NK-92 (cell line): ENCODE data around the gene PNRC1.
"Not testable (repeated sequence)": the region's sequence is repeated elsewhere in the genome, so short reads cannot be mapped to it uniquely, and the experiment has no call there.

ENCODE experiments used
- DNase-seq: peaks from one replicate; lab custom pipeline; 2025; ENCODE audit not compliant: unreplicated experiment; lab: John Stamatoyannopoulos, UW

PNRC1 gene

DNA sequence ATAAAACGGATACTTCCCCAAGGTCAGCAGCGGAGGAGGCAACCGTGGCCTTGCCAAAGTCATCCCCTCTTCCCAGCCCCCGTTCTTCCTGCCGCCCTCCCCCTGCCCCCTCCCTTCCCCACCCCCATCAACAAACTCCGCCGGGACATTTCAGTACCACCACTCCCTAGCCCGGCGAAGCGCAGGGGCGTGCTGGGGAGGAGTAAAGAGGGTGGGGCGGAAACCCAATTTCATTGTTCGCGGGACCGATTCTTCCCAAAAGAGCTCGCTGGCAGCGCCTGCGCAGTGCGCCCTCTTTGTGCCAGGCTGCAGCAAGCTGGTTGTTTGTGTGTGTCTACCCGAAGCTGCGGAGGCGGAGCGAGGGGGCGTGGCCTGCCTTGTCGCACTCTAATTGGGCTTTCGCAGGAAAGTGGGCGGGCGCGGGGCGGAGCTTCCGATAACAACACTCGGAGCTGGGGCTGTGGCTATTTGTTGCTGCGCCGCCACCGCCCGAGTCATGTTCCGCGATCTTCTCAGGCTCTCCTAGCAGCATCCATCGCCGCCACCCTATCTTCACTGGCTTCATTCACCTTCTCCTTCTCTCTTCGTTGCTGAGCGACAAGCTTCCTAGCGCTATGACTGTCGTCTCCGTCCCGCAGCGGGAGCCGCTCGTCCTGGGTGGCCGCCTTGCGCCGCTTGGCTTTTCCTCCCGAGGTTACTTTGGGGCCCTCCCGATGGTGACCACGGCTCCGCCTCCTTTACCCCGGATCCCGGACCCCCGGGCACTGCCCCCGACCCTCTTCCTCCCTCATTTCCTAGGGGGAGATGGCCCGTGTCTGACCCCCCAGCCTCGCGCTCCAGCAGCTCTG lies at the start of gene PNRC1:
Gene PNRC1, plus strand, starts transcription at position 471 of the 848 bp plus-strand sequence. Its CDS starts 144 bp downstream, at position 615.
- DNase-seq, result peak; percentile 98

DNA sequence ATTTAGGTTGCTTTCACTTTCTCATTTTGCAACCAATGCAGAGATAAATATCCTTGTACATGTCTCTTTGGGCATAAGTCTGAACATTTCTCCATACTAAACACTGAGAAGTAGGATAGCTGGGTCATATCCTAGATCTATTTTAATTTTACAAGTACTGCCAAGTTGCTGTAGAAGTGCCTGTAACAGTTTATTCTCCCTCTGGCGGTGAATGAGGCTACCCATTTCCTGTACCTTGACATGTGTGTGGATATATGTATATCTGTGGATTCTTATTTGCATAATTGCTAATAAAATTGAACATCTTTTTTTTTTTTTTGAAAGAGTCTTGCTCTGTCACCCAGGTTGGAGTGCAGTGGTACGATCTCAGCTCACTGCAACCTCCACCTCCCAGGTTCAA lies 48.0 kb upstream of the PNRC1 start:
- DNase-seq, result no peak

DNA sequence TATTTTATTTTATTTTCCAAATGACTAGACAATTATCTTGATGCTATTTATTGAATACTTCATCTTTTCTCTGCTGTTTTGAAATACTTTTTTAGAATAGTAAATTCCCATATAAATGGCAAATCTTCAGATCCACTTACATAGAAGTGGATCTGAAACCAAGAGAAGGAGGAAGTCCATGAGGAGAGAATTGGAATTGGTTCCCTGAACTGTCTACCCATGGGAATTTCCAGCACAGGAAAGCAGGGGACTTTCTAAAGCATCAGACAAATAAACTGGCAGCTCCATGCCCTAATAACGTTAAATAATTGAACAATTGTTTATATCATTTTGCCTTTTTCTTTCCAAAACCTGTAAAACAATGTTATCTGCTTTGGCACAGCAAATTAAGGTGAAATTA lies 47.1 kb upstream of the PNRC1 start:
- no peak for DNase-seq

- not testable (repeated sequence) for DNase-seq
These were observed 46.4 kb upstream of the PNRC1 start for GRCh38 chr6:89034116-89034515.

DNA sequence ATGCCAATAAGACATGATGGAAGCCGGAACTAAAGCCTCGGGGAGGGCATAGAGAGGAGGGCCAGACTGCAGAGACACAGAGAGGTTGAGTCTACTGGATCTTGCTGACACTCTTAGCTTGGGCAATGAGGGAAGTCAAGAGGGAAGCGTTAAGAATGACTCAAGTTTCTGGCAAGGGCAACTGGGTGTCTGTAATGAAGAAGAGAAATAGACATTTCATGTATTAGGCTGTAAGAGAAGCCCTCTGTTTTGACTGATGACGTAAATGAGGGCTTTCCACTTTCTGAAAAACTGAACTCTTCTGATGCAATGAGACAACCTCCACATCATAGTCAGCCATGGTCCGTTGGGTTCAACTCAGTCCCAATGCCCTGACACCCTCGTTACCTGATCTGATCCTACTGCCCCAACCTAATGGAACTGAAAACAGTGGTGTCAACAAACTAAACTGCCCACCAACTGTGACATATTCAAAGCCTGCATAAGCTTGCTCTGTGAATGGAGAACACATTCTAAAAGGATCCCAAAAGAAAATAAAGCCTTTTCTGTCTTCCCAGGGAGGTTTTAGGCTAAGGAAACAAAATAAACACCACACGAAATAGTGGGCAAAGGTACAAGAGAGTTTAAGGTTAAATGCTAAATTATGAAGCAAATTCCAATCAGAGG lies 45.8 kb upstream of the PNRC1 start:
- DNase-seq, result no peak

DNA sequence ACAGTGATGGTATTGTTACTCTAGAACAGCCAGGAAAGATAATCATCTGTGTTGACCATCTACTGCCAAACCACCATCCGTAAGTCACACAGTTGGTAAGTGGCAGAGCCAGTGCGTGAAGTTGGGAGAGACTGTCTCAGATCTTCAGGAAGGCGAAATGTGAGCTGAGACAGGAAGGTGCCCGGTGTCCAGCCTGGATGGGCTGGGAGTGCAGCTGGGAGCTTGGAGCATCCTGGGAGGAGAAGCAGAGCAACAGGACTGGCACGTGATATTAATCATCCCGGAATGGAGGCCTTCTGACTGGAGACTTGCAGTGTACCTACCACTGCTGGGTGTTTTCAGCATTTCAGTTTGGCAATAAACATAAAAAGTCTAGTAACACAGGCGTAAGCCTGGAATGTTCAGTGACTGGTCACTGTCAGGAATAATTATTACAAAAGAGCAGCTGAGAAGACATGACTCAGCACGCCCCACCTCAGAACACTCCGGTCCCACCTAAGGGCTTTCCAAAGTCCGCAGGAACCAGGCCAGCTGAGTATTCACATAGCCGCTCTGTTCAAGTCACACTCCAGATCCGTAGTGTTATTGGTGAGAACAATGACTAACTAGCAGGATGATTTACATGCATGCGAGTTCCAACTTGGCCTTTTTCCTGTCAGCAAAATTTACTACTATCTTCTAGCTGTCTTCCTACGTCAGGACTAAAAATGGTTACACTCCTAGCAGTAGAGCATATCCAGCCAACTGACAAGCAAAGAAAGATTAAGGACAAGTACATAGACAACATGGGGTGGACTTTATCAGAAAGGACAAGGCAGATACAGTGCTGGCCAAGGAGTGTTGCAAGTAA lies 45.1 kb upstream of the PNRC1 start:
- no peak for DNase-seq

- no peak for DNase-seq
These were observed 43.2 kb upstream of the PNRC1 start for GRCh38 chr6:89037141-89037900.

- not testable (repeated sequence) for DNase-seq
These were observed 42.7 kb upstream of the PNRC1 start for GRCh38 chr6:89037901-89038293.

DNA sequence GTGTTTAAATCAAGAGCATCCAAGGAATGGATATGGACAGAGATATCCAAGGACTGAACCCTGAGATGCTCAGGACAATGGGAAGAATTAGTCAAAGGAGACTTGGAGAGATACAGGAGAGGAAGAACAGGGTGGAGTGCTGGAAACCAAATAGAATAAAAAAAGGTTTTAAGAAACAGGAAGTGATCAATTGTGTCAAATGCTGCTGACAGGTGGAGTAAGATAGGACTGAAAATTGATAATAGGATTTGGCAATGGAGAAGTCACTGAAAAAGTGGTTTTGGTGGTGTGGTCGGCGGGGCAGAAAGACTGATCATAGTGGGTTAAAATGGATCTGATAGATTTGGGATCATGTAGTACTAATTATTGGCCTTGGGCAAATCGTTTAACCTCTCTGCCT lies 37.9 kb upstream of the PNRC1 start:
- no peak for DNase-seq

DNA sequence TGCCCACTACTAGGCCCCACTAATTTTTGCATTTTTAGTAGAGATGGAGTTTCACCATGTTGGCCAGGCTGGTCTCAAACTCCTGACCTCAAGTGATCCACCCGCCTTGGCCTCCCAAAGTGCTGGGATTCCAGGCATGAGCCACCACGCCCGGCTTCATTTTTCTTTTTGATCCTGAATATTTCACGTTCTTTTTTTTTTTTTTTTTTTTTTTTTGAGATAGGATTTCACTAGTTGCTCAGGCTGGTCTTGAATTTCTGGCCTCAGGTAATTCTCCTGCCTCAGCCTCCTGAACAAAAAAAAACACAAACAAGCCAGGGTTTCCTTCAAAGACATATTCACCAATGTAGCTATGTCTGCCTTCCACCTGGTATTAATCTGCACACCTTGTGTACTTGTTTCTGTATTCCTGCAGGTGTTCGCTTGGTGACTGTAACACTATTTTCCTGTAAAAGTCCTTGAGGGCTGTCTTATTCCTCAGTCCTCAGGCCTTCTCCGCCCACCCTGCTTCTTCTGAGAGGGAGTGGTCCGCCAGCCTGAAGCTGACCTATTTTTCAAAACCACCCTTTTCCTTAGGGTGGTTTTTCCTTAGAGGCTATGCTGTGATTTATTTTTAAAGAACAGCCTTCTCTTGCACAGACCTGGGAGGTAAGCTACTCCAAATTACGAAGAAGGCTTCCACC lies 36.1 kb upstream of the PNRC1 start:
- no peak for DNase-seq

GRCh38 chr6:89045011-89045387 lies 35.6 kb upstream of the PNRC1 start:
- DNase-seq, result no peak

DNA sequence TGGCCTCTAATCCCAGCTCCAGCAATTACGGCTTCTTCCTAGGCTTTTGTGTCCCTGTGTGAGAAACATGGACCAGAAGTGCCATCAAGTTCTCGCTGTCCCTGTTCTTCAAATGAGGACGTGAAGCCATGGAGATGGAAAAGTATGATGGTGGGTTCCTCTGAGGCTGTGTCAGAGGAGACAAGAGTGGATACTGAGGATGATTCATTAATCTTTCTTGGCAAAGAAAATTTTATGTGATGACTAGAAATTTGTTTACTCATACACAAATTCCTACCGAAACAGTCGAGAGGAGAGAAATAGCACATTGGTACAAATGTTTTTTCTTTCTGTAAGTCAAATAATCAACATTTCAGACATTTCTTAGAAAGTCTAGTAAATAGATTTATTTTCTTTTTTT lies 35.0 kb upstream of the PNRC1 start:
- no peak for DNase-seq

DNA sequence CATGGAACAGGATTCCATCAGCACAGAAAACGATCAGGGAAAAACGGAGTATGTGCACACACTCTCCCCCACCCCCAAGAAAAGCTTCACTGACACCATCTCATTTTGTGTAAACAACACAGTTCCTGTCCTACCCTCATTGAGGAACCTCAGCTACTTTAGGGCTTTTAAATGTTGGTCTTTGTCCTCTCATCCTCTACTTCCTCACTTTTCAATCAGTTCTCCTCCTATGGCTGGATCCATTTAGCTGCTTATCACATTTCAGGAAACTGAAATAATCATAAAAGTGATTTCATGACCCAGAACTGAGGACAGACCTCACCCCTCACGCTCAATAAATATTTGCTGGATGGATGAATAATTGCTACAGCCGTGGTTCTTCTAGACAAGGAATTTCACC lies 33.1 kb upstream of the PNRC1 start:
- DNase-seq, result no peak

- DNase-seq, result no peak
These were observed 32.1 kb upstream of the PNRC1 start for GRCh38 chr6:89048288-89048923.

- DNase-seq, result no peak
These were observed 31.6 kb upstream of the PNRC1 start for GRCh38 chr6:89048985-89049384.

- DNase-seq, result no peak
These were observed 30.4 kb upstream of the PNRC1 start for GRCh38 chr6:89050155-89050554.

DNA sequence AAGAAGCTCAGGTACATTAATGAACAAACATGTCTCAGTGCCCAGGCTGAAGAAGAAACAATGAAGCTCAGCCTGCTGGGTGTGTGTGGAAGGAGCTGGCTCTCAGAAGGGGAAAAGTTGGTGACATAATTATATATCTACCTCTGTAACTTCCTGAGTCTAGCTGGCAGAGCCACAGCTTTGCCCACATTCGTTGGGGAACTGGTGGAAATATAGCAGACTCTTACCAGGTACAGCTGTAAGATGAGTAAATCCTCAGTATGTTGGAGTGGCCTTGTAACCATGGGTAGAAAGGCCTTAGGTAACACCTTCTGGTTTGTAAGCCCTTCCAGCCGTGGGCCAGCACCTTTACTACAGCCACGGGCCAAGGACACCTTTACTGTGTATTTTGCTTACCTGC lies 29.9 kb upstream of the PNRC1 start:
- DNase-seq, result no peak

- no peak for DNase-seq
These were observed 28.9 kb upstream of the PNRC1 start for GRCh38 chr6:89051676-89052075.

GRCh38 chr6:89054208-89054607 lies 26.3 kb upstream of the PNRC1 start:
- no peak for DNase-seq

DNA sequence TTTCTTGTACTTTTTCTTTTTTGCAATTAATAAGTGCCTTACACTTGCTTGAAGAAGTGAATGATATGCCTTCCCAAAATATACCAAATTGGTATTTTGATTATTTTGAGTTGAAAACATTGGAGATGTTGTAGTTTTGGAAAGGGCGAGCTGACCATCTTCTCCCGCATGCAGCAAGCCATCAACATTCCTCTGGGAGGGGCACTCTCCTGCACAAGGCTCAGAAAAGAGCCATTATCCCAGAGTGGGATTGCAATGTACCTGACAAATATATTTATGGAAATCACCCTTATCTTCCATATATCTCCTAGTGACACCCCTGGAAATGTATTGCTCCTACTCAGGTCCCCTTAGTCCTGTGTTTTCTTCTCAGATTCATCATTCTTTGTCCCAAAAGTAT lies 22.8 kb upstream of the PNRC1 start:
- DNase-seq, result no peak
